ENCODE data around the gene MREG.
"Not testable (repeated sequence)": the region's sequence is repeated elsewhere in the genome, so short reads cannot be mapped to it uniquely, and the experiment has no call there.

MREG gene

DNA sequence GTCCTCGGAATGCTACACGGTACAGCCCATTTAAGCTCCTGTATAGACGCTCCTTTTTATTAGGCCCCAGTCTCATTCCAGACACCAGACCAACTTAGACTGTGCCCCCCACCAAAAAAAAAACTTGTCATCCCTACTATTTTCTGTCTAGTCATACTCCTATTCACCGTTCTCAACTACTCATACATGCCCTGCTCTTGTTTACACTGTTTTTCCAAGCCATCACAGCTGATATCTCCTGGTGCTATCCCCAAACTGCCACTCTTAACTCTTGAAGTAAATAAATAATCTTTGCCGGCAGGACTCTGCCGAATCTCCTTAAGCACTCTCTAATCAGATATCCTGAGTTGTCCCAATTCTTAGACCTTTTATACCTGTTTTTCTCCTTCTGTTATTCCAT lies 86.4 kb downstream of the MREG start:
- FAIRE-seq; DNase-seq (ENCODE audit: insufficient read length, low spot score): not testable (repeated sequence)

DNA sequence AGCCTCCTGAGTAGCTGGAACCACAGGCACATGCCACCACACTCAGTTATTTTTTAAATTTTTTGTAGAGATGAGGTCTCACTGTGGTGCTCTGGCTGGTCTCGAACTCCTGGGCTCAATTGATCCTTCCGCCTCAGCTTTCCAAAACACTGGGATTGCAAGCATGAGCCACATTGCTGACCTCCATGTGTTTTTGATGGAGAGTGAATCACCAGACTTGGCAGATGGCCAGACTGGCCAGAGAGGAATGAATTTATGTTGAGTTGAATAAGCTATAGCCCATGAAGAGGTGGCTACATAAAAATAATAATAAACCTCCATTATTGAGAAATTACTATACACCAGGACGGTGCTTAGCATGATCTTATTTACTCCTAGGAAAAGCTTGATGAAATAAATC lies 91.5 kb downstream of the MREG start:
- no peak for FAIRE-seq
- no peak for DNase-seq (ENCODE audit: insufficient read length, low spot score)

DNA sequence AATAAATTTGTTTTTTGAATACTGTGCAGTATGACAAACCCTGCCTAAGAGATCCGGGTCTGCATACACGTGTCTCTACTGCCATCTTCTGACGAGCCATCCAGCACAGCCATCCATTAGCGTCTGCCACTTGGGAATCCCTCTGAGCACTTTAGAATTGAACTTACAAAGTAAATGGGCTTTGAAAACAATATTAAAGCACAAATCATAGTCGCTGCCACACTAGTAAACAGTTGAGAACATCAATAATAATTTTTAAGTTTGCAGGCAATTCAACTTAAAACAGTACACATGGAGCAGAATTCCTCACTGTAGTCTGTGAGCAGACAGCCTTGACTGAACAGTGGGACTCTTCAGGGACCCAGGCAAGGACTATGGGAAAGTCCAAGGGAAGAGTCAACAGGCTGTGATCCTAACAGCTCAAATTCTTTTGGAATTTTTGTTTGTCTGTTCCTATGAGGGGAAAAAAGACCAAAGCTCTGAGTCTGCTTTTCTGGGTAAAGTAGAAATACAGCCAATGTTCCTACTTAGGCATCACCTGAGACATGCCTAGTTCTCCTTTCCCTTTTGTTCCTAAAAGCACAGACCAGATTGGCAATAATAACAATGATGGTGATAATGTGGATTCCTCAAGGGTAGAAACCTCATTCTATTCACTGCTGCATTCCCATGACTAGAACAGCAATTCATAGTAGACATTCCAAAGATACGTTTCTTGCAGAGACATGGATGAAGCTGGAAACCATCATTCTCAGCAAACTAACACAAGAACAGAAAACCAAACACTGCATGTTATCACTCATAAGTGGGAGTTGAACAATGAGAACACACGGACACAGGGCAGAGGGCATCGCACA lies 92.9 kb downstream of the MREG start:
- FAIRE-seq, result peak; percentile 88

DNA sequence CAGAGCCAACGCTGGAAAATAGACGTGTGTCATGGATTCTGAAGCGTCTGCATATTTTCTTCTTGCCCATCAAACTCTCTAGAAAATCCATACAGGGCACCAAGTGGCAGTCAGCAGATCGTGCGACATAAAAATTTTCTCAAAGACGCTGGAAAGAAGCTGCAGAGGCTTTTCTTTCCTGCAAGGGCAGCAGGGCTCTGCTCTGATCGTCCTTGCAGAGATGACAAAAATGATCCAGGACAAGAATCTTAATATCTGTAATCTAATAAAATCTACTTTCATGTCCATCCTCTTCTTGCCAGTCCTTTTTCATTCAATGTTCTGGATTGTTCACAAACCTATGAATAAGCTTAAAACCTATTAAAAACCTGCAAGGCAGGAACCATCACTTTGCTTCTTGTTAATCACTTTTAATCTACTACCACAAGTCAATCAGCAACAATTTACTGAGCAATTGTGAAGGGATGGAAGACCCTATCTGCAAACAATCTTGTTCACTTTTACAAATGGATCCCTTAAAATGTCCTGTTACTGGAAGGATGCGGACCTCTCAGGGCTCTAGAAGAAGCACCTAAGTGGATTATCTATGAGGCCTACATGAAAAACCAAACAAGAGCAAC lies 93.6 kb downstream of the MREG start:
- FAIRE-seq (no peak), DNase-seq (ENCODE audit: insufficient read length, low spot score) (no peak)

More for the DNA sequence above, 92.9 kb downstream of the MREG start:
- DNase-seq (ENCODE audit: insufficient read length, low spot score), result peak; percentile 46

DNA sequence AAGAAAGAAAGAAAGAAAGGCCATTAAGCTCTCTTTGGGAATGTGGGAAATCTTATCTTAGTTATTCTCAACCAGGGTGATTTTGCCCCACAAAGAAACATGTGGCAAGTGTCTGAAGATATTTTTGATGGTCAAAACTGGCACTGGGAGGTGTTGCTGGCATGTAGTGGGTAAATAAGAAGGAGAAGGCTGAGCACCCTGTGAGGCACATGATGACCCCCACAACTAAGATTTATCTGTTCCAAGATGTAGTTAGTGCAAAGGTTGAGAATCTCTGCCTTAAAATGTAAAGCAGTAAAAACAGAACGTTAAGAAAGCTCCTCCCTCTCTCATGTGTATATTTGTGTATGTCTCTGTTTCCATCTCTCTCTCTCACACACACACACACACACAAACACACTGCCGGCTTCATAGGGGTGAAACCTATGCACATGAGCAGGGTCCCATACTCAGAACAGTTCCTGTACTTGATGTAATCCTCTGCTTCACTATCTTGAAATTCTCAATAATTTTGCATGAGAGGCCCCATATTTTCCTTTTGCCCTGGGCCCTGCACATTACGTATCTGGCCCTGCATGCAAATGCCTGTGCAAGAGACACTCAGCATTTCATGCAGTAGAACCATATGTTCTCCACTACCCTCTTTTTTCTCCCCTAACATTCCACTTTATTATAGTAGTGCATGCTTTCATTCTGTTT lies 94.3 kb downstream of the MREG start:
- DNase-seq (ENCODE audit: insufficient read length, low spot score) (no peak), FAIRE-seq (no peak)

DNA sequence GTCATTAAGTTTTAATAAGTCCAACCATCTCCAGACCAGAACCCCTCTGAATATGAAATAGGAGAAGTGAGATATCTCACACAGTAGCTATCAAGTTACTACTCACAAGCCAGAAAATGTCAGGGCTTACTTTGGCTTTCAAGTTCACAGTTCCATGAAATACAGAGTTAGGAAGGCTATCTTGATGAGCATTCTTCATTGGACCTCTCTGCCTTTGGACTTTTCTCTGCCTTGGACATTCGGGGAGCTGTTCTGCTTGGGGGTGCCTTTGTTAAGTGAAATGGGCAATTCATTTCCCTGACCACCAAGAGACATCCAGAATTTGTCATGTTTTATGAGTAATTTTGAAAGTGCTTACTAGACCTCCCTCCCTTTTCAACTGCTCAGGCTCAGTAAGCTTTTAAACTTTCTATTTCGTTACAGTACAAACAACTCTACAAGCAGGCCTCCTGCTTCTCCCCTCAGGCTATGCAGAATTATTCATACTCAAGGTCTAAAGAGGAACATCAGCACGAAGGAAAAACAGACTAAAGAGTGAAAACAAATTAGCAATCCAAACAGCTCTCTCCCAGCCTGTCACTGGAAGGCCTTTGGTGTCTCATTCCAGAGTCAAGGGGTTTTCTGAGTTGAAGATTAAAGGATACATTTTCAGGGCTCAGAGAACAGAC lies 95.3 kb downstream of the MREG start:
- DNase-seq (ENCODE audit: insufficient read length, low spot score) (peak; percentile 36), FAIRE-seq (peak; percentile 82)

DNA sequence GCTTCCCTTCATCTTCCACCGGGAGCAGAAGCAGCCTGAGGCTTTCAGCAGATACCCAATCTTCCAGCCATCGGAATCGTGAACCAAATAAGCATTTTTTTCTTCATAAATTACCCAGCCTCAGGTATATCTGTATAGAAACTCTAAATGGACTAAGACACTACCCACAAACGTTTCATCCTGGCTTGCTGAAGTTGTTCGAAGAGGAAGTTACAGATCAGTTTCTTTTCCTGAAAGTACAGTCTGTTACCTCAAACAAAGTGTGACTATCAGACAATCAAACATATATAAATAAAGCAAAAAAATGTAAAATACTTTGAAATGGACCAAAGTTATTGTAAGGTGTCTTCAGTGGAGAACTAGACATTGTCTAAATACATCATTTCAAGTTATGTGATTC lies 97.9 kb downstream of the MREG start:
- no peak for FAIRE-seq
- DNase-seq (ENCODE audit: insufficient read length, low spot score), result no peak

DNA sequence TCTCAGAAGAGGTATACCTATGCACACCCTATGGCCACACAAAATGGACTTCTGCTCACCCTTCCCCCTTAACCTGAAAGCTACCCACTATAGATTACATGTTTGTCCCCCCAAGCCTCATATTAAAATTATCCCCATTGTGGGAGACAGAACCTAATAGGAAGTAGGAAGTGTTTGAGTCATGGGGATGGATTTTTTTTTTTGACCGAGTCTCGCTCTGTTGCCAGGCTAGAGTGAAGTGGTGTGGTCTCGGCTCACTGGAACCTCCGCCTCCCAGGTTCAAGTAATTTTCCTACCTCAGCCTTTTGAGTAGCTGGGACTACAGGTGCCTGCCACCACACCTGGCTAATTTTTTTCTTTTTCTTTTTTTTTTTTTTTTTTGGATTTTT lies 98.6 kb downstream of the MREG start:
- FAIRE-seq (peak; percentile 18), DNase-seq (ENCODE audit: insufficient read length, low spot score) (no peak)

DNA sequence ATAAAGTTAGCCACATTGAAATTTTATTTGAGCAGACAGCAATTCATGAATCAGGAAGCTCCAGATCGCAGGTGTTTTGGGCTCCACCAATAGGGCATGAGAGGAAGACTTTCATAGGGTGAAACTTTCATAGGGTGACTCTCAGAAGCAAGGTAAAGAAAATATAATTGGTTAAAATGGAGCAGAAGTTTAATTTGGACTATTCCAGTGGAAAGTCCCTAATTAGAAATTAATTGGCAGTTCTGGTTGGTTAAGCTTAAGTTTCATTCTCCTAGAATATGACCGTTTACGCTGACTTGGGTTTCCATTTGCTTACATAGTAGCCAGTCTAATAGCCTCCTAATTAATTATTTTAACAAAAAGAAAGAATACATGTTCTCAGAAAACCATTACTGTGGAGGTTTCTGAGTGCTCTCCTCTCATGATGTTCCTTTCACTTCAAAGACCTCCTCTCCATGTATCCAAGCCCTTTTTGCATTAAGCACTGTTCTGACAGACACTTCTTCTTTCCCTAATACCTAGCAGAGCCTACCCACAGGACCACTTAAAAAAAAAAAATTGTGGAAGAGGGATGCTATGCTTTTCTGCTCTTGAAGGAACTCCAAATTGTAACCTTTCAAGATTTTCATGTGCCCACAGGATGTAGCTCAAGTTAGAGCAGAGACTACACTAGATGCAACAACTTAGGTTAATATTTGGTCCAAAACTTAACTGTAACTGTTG lies 99.1 kb downstream of the MREG start:
- FAIRE-seq, result peak; percentile 44

DNA sequence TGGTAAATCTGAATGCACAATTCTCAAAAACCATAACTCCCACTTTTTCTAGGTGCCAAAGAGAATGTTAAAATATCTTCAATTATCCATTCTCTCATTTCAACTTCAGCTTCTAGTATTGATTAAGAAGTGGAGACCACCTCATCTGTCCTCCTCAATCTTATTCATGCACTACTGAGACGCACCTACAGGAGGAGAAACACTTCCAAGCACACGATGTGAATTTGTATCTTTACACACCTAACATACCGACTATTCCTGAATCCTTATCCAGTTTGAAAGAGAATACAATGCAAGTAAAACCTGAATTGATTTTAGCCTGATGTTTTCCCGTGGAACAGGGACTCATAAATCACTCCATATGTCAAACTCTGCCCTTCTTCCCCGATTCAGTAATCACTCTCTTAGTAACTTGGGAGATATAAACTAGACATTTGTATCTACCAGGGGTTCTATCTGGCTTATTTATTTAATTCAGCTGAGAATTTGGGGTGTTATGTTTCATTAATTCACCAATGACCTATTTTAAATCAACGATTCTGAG lies 101.0 kb downstream of the MREG start:
- FAIRE-seq (peak; percentile 37), DNase-seq (ENCODE audit: insufficient read length, low spot score) (no peak)

More for the DNA sequence above, 99.1 kb downstream of the MREG start:
- DNase-seq (ENCODE audit: insufficient read length, low spot score), result no peak

DNA sequence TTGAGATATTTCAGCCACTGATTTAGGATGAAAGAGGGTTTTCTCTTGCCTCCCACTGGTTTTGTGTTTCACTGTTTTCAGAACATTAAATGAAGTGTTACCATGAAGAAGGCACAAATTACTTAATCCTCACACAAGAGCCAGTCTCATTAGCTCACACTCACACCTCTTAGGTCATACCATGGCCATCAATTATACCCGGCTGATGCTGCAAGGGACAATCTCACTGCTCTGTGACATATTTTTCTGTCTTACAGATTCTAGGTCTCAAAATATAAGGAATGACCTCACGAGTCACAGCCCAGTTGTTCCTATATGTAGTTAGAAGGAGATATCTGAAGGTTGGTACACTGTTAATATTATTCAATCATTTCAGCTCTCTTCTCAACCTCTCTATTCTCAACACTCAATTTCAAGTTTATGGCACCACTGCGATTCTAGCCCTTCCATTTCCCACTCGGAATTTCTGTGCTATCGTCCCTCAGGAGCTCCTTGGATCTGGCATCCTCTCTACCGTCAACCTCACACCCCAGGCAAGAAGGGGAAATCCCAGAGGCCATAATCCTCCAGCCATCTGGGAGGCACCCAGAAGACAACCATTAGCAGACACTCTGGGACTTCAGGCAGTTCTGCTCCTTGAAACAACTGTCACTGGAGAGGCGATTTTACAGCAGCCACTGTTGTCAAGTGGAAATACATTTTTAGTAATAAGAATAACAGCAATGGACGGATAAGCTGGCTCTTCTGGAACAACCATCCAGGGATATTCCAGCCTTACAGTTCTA lies 101.9 kb downstream of the MREG start:
- DNase-seq (ENCODE audit: insufficient read length, low spot score) (no peak), FAIRE-seq (no peak)

DNA sequence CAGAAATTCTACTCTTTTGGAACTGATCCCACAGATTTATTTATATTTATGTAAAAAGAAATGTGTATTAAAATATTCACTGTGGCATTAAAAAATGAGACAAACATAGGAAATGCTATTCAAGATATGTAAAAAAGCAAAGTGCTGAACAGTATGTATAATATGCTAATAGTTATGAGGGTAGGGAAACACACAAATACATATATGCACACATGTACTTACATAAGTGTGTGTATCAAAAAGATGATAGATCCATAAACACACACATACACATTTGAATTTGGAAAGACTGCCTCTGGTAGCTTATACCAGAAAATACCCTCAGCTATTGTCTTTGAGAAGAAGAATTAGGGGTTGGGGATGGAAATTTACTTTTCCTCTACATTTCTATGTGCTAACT lies 103.2 kb downstream of the MREG start:
- DNase-seq (ENCODE audit: insufficient read length, low spot score) (no peak), FAIRE-seq (no peak)

DNA sequence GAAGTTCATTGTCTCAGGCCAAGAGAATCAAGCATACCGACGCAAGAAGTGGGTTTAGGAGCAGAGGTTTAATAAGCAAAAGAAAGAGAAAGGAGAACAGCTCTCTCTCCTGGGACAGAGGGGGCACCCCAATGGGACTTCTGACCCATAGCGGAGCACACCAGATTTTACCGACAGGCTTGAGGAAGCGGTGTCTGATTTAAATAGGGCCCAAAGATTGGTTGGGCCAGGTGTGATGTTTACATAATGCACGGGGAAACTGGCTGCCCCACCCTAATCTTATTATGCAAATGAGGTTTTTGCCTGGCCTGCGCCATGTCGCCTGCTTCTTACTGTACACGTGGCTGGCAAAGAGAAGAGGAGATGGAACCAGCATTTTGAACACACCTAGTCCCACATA lies 106.2 kb downstream of the MREG start:
- FAIRE-seq (no peak), DNase-seq (ENCODE audit: insufficient read length, low spot score) (no peak)

DNA sequence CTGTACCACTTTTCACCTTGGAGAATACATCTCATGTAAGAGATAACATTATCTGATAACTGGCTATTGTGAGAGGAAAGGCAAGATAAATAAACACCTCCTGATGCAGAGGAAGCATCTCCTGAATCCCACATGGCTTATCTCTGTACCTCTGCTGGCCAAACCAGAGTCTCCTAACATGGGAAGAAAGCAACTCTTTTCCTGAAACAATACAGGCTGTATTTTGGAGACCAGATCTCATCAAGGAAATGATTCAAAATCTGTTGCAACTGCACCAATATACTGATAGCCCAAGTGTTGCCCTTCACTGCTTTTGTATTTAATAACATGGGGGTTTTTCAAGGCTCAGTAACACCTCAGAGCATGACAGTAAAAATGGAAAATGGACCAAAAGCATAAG lies 106.9 kb downstream of the MREG start:
- DNase-seq (ENCODE audit: insufficient read length, low spot score), result no peak
- FAIRE-seq, result no peak

DNA sequence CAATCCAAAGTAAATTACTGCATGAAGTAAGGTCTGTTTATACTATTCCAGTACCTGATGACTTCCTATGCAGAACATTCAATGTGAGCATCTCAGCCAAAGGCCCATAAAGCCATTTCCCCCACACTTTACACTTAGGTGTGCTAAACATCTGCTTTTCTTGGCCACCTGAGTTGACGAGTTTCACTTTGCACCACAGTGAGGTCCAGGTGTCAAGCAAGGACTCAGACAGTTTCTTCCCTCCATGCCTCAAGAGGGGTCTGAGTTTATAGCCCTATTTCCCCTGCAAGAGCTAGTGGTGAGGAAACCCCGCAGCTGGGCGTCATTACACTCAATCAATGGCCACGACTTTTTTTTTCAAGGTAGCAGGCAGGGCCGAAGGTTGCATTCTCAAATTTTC lies 107.7 kb downstream of the MREG start:
- no peak for FAIRE-seq
- no peak for DNase-seq (ENCODE audit: insufficient read length, low spot score)

DNA sequence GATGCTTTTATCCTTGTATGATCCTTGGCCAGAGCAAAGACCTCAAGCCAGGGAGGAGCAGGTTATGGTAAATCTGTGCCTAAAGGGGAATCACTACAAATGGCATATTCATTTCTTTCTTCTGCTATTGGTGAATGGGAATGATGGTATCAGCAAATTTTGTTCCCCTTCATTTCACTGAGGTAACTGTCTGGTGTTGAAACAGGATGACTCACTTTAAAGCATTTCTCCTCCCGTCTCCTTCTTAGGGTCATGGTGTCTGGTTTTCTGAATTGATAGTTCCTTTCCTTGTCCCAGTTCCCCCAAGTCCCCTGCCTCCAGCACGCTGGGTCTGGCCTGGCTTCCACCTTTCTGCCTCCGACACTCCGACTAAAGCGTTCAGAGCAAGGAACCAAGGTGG lies 109.2 kb downstream of the MREG start:
- no peak for FAIRE-seq
- DNase-seq (ENCODE audit: insufficient read length, low spot score), result no peak

DNA sequence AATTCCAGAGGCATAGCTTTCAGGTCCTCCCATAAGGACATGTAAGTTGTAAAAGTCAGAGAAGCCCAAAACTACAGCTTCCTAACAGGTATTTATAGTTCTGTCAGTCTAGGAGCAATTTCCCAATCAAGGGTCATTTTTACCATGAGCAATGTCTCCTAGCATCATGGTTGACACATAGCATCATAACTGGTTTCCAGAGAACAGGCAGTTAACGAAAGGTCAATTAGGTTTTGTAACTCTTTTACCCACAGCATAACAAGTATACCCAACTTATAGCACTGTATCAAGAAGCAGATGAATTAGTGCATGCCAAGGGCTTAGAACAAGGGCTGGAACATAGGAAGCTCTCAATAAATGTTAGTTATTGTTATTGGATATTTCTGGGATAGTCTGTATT lies 110.1 kb downstream of the MREG start:
- DNase-seq (ENCODE audit: insufficient read length, low spot score), result no peak
- FAIRE-seq, result no peak

DNA sequence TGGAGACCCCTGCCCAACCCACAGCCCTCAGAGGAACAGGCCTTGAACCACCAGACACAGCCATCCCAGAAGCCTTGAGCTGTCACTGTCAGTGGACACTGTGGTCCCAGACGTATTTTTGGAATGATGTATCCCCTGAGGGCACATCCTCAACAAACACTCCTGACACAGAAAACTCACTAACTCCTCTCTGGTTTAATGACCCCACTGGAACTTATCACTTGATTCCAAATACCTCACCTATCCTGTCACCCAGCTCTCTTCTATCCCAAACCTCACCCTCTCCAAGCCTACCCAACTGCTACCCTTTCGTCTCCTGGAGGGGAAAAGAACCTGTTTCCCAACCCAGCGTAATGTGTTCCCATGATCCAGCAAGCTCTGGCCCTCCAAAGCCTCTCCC lies 111.6 kb downstream of the MREG start:
- DNase-seq (ENCODE audit: insufficient read length, low spot score), result no peak
- no peak for FAIRE-seq

DNA sequence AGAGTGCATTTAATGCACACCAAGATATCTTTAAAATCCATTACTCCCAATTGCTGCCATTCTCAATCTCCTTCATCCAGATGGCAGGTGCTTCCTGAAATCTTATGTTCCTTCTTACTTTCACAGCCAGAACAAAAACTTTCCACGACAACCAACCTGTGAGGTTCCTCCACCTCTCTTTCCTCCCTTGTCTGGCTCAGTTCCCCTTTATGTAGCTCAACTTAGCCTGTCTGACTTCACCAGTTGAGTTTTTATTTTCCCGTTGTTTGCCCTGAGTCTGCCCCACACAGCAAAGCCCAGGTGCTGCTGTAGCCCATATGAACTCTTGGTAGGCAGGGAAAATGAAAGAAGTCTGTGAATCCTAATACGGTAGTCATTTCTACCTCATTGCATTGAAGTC lies 112.5 kb downstream of the MREG start:
- DNase-seq (ENCODE audit: insufficient read length, low spot score), result no peak
- no peak for FAIRE-seq
